T47D (cell line): ENCODE data around the gene FBXO30.
A peak's percentile ranks its signal among the peaks of the same experiment; 100 is the strongest.

Experiments
- DNase-seq, 2 experiments: peaks; one replicate each; pipeline versions ENCODE4 v3.0.0 to v3.0.0-alpha.2; 2011 to 2012; ENCODE audit warnings: low read depth in 1 of 2, low spot score in 1 of 2
- JUND ChIP-seq: IDR thresholded peaks from 2 replicates; pipeline ENCODE4 v1.6.1; 2012; ENCODE audit warnings: low read depth
- in situ Hi-C: cut with HindIII; loops from 2 replicates; pipeline ENCODE4 v1.10.0; 2016; ENCODE audit warnings: low sequenced_read_pairs, low pct_unique_long_range_greater_than_20kb

Gene FBXO30

DNA sequence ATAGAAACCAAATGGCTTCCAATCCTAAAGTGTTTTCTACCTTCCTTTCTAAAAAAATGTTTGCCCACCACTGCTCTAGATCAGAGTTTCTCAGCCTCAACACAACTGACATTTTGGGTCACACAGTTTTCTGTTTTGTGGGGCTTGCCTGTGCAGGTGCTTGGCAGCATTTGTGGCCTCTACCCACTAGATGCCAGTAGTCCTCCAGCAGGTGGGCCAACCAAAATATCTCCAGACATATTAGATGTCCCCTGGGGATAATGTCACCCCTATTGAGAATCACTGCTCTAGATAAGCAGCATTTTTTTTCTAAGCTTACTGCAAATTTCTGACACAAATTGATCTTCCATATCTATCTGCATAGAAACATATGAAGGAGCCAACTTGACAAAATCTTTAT is 53.0 kb downstream of the FBXO30 start:
- DNase-seq = peak in 1 of 2 experiments; percentile 3
- TF ChIP-seq JUND = no peak
- in situ Hi-C loops = no loop called here

DNA sequence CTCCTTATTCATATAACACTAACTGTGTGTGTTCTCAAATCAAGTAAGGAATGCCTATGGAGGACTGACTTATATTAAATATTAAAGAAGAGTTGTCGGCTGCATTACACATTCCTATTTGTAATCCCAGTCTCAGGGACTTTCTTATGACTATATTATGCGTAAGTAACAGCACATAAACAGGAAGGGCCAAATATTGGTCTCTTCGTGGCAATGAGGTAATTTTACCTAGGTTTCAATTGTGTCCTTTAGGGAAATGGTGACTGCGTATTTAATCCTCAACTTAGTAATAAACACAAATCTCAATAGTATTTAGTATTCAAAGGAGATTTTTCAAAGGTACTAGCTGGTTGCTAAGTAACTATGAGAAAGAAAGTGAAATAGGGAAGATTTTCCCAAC is 56.5 kb downstream of the FBXO30 start:
- in situ Hi-C loops = no loop called here
- no peak for DNase-seq
- no peak for TF ChIP-seq JUND

GRCh38 chr6:145756170-145756662 is 58.4 kb downstream of the FBXO30 start:
- in situ Hi-C loops = no loop called here
- peak in 1 of 2 experiments; percentile 50 for DNase-seq

GRCh38 chr6:145755682-145756081 is 58.9 kb downstream of the FBXO30 start:
- in situ Hi-C loops = no loop called here
- DNase-seq = no peak
- TF ChIP-seq JUND = no peak

More at GRCh38 chr6:145756170-145756662, 58.4 kb downstream of the FBXO30 start:
- no peak for TF ChIP-seq JUND

GRCh38 chr6:145752638-145753037 is 62.0 kb downstream of the FBXO30 start:
- TF ChIP-seq JUND = no peak
- no peak for DNase-seq
- in situ Hi-C loops = no loop called here

- TF ChIP-seq JUND = no peak
- in situ Hi-C loops = no loop called here
- DNase-seq = no peak
These were observed 65.0 kb downstream of the FBXO30 start for GRCh38 chr6:145749632-145750031.

DNA sequence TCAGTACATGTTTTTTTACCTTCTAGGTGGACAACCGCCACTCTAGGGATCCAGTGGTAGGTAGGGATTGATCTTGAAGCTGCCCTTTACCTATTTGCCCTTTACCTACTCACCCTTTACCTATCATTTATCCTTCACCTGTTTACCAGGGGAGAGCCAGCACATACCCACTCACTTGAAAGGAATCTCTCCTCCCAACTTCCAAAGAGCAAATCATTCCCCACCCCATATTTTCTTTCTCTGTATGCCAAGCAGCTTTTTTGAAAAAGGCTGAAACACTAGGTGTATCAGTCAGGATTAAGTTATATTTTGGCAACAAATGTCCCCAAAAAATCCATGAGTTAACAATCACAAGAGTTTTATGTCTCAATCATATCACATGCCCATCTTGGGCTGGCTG is 68.7 kb downstream of the FBXO30 start:
- no peak for DNase-seq
- TF ChIP-seq JUND = no peak
- in situ Hi-C loops = no loop called here

DNA sequence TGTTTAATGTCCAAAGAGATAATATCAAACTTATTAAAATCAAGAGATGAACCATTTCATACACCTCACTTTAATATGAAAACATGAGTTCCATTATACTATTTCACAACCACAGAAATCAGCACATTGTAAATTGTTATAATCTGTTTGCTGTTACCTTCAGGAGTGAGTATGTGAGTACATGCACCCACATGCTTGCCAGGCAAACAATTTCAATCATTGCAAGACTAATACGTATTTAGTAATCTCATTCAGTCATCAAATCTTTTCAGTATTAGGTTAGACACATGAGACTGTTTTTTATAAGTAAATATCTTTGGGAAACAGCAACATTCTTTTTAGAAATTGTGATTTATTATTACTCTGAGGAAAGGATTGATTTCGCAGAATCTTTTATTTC is 70.0 kb downstream of the FBXO30 start:
- no peak for DNase-seq
- TF ChIP-seq JUND = no peak
- in situ Hi-C loops = no loop called here
